GM19043 (cell line): ENCODE data around the gene KLHL14.

Experiments used
- ATAC-seq: cut with Tn5 transposase; IDR thresholded peaks from one replicate; pipeline ENCODE4 v1.9.1; 2021; ENCODE audit warnings: low read depth; ENCODE audit not compliant: unreplicated experiment

The KLHL14 gene

DNA sequence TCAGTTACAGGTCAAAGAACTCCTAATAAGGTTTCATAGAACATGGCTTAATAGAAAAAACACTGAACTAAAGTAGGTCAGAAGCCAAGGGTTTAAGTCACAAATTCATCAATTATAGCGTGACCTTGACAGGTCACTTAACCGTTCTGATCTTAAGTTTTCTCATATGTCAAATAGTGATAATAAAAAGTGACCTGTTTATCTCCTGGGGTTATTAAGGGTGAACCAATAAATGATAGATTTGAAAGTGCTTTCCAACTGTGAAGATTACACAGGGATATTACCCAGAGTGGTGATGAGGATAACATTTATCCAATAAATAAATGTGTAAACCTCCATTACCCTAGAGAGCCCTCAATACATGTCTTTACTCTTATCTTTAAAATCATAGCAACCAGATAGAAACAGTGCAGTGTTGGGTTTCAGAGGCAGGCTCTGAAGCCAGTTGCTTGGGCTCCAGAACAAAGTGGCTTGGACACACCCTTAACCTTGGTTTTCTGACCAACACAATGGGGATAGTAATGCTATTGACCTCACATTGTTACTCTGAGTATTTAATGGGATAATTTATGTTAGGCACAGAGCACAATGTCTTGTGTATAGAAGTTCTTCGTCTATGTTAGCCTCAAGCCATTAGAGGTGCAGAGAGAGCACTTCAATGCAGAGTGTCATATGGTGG lies 48.6 kb downstream of the KLHL14 start:
- ATAC-seq = no peak

DNA sequence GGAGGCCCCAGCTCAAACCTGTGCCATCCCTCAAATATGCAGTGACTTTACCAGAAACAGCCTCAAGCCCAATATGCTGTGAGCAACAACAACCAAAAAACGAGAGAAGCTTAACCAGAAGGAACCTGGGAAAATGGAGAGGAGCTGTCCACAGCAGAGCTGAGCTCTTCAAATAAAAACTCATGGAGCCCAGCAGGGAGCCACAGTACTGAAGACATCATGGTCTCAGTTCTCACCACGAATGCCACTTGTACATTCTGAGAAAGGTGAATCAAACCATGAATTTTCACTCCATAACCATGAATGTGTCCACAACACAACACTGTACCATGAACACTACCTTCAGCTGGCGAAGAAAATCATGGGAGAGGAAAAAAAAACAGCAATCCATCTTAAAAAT lies 50.5 kb downstream of the KLHL14 start:
- ATAC-seq = no peak

DNA sequence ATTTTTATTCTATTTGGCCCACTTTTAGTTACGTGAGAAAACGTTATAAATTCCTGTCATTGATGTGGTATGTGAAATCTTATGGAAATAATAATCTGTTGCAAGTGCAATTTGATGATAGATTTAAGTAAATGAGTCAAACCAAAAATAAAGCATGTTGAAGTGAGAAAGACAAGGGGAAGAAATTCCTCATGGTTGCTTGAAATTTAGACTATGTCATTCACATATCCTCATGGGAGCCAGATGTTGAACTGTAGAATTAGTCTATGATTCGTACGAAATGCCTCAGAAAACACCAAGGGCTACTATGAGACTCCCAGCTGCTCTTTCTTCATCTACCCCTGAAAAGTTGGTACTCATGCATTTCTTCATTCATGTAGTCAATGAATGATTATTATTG lies 55.7 kb downstream of the KLHL14 start:
- ATAC-seq = no peak

DNA sequence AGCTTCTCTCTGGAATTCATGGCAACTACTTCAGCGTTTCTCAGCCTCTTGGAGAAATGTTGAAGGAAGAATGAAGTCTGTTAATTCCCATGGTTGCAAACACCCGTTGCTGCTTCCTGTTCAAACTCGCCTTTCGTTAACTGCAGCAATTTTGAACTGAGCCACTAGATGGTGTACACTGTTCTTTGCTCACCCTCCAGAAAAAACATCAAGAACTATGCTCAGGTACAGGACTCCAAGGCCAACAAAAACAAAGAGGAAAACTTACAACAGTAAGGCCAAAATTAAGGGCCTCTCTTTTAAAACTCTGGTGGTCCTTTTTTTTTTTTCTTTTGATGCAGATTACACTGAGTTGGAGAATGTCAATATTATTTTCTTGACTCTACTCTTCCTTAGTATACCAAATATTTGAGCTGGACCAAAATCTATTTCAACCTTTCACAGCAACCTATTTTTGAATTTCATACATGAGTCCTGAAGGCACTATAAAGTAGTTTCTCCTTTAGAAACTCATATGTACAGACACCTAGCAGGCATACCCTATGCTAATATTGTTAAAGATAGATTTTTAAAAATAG lies 58.2 kb downstream of the KLHL14 start:
- peak; percentile 99 for ATAC-seq

DNA sequence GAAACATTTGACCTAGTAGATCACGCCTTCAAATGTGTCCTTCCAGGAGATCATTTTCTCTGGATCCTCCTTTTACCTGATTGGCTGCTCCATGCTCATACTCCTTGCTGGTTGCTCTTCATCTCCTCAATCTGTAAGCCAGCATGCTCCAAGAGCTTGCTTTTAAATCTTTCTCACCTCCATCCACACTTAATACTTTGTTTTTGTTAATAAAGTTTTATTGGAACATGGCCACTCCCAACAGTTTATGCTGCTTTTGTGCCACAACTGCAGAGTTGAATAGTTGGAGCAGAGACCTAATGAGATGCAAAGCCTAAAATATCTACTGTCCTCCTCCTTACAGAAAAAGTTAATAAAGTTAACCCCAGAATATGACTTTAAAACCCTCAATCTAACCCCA lies 60.0 kb downstream of the KLHL14 start:
- no peak for ATAC-seq

DNA sequence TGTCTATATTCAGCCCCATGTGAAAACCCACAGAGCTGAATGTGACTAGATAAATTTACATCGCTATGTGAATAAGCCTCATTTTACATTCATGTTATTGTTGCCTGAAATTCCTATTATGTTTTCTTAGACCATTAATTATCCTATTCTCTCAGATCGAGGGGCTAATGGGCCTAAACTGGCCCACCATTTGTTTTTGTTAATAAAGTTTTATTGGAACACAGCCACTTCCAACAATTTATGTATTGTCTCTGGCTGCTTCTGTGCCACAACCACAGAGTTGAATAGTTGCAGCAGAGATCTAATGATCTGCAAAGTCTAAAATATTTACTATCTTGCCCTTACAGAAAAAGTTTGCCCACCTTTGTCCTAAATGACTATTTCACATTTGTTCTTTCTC lies 61.0 kb downstream of the KLHL14 start:
- no peak for ATAC-seq

DNA sequence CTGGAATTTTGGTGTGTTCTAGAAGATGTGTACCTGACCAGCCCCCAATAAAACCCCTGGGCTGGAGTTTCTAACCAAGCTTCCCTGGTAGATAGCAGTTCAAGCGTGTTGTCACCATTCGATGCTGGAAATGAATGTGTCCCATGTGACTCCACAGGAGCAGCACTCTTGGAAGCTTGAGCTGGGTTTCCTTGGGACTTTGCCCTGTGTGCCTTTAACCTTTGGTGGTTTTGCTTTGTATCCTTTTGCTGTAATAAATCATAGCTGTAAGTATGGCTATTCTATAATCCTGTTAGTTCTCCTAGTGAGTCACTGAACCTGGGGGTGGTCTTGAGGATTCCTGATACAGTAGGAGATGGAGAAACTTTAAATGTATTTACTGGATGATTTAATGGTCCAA lies 65.2 kb downstream of the KLHL14 start:
- ATAC-seq = no peak

DNA sequence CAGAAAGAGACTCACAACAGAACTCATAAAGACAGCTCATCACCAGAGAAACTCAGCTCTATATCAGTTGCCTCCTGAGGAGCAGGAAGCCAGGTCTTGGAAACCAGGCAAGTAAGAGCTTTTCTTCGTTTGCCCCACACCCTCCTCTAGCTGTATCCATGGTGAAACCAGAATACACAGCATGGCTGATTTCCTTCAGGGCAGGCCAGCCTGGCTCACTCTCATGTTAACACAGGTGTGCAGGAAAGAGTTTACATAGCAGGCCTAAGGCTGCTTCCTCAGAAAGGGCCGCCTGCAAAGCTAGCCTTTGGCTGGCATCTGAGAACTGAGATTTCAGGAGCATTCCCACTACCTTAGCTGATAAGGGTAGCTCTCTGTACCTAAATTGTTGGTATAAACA lies 65.7 kb downstream of the KLHL14 start:
- no peak for ATAC-seq

DNA sequence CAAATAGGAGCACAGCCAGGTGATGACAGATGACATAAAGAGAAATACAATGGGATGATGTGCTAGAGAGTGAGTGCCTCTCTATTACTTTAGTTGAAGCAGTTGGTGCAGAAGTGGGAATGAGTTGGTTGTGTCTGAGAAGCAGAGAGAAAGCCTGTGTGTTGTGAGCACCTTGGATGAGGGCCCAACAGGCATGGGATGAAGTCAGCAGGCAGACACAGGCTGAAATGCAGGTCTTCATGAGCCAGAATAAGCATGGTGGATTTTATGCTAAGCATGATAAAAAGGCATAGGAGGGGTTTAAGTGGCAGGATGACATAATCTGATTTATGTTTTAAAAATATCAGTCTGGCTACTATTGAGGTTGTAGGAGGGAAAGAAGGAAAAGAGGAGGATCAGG lies 71.5 kb downstream of the KLHL14 start:
- no peak for ATAC-seq

DNA sequence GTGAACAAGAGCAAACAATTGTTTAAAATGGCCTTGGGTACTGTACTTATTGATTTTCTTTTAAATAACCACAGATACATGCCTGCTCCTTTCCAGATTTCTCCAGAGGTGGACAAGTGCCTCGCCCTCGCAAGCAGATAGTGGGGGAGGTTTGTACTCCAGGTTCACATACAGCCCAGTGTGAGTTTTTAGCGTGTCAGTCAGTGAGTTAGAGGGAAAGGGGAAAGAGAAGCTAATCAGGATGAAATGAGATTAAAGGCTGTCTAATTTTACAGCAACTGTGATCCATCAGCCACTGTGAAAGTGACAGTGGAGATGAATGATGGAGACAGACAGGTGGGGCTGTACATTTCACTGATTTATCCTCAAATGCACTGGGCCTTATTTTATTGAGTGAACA lies 74.7 kb downstream of the KLHL14 start:
- ATAC-seq = no peak

DNA sequence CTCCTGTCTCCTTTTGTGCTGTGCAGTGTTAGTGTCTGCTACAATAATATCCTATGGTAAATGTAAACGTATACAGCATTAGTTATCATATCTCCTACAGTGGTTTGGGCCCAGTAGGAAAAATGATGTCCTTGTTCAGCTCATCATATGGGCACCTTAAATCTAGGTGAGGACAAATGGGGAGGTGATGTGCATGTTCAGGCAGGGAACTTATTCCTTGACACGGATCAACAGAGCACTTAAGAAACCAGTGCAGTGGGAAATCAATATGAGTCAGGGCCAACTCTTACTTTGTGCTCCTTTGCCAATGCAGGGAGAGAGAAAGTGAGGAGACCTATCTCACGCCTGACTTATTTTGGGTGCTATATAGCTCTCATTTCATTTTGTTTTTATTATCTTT lies 76.4 kb downstream of the KLHL14 start:
- ATAC-seq = no peak

DNA sequence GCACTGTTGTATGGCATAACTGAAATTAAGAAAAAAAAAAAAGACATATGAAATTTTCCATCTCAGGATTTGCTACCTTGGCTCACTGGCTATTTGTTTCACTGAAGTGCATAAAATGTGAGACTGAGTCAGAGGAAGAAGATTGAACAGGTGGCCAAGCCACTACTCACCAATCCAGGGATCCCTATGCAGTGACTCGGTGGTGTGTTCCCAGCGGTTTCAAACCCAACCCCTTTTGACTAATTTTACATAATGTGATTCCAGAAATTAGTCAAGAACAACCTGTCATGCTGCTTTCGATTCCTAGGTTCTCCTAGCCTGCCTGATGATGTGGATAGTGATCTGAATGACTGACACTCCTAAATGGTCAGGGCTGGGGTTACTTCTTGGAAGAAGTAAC lies 77.3 kb downstream of the KLHL14 start:
- no peak for ATAC-seq

DNA sequence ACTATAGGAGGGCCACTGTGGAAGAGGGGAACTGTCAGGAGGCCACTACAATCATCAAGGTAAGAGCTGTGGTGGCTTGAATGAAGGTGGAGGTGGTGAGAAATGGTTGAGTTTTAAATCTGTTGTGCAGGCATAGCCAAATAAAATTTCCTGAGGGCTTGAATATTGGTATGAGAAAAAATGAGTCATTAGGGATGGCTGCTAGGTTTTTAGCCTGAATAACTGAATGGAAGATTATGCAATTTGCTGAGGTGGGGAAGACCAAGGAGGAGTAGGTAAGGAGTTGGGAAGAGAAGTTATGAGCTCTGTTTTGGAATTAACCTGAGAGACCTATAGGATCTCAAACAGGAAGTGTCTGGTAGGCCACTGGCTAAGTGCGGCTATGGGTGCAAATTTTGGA lies 84.0 kb downstream of the KLHL14 start:
- no peak for ATAC-seq

DNA sequence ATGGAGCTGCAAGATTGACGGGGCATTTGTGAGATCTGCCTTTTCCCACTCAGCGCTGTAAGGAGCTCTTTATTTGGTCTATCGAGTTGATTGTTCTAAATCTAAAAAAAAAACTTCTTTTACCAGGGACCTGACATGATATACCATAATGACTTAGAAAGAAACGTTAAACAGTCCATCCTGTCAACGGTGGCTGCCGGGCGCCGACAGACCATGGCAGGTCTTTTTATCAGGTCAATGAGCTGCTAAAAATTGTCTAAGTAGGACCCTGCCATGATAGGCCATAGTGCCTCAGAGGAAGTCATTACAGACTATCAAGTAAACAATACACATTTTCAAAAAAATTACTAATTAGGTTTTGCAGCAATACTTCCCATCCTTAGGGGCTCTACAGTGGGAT lies 87.9 kb downstream of the KLHL14 start:
- ATAC-seq = no peak

DNA sequence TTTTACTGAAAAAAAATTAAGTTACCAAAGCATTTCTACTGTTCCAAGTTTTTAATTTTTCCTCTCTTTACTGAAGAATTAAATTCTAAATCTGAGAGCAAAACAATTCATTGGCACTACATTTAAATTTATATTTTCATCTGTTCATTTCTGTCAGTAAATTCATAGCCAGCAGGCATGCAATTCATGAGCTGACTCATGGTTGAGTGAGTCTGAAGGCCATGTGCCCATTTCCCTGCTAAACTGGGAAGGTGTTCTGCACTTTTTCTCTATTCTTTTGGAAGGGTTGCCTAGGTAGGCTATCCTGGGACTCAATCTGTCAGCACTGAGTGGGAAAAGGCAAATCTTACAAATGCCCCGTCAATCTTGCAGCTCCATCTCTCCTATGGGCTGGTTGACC lies 88.7 kb downstream of the KLHL14 start:
- no peak for ATAC-seq

DNA sequence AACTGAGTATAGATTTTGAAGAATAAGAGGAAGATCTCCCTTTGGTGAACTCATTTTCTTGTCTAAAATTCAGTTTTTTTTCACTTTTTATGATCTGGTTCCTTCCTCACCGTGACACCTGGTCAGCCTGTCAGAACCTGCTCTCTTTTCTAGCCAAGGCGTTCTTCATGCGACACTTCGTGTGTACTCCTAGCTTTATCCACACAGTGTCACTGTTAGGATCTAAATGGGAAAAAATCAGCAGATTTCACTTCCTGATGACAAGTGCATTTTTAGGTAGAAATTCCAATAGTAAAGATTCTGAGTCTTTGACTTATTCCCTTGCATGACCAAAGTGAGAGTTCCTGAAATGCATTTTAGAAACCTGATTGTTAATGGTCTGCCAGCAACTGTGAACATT lies 89.8 kb downstream of the KLHL14 start:
- ATAC-seq = no peak

DNA sequence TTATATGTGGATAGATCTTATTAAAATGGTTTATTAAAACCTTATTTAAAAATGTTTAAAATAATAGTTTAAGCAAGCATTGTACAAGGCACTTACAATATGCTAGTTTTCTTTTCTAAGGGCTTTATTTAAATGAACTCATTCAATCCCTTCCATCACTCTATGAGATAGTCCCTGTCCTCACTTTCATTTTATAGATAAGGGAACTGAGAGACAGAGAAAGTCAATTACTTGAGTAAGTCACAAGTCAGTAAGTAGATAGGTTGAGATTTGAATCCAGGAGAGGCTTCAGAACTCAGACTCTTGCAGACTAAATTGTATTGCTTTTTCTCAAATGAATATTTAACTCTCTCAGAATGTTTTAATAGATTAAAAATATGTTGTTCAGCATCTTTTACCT lies 95.2 kb downstream of the KLHL14 start:
- no peak for ATAC-seq

DNA sequence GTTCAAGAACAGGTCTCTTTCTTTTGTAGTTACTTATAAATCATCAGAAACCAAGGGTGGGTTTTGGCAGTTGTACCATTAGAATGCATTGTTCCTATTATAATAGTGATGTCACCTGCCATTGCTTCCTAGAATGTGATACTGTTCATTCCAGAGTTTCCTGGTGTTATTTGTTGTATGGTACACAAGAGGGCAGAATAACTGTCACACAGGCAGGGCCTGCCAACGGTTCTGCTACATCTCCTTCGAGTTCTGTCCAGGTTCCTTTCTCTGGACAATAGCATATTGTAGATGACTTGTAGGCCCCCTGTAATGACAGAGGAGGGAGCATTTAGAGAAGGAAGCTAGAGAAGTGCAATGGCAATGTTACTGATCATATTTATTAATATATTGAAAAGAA lies 98.3 kb downstream of the KLHL14 start:
- ATAC-seq = no peak

DNA sequence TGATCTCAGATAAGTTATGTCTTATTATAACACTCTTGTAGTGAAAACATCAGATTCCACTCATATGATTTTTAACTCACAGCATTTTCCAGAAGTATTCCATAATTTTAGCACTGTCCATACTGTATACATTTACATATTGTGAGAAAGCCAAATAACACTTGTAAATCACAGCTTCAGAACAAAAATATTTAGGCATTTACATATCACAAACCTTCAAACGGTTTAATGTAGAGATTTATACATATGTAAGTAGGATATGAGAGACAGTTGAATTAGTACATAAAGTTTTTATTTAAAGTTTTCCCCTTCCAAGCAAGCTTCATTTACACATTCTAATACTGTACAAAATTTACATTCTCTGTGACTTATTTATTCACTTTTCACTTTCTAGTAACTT lies 100.4 kb downstream of the KLHL14 start:
- no peak for ATAC-seq

DNA sequence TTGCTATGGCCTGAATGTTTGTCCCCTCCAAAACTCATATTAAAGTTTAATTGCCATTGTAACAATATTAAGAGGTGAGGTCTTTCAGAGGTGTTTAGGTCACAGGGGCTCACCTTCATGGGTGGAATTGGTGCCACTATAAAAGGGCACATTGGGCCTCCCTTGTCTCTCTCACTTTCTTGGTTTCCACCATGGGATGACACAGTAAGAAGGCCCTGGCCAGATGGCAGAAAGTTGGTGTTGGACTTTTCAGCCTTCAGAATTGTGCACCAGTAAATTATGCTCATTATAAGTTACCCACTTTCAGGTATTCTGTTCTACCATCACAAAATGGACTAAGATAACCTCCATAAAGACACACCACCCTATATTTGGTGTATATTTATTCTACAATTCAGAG lies 102.1 kb downstream of the KLHL14 start:
- no peak for ATAC-seq

DNA sequence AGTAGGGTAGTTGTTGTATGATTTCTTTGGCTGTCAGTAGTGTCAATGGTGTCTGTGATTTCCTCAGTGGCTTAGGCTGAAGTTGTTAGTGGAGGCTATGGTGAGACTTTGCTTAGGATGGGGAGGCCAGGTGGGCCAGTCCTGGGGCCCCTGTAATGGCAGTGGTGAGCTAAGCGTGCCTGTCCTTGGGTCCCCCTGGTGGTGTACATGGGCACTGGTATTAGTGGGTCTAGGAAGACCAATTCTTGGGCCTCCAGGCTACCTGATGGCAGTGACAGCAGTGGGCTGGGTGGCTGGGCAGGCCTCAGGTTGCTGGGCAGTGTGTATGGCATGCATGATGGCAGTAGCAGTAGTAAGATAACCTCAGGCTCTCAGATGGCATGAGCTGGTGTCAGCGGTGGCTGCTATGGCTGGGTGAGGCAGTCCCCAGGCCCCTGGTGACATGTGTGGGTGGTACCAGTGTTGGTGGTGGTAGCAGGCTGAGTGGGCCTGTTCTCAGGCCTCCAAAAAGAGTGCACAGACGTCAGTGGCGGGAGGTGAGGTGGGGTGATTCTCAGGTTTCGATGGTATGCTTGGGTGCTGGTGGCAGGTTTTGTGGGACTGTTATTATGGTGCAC lies 103.2 kb downstream of the KLHL14 start:
- no peak for ATAC-seq

DNA sequence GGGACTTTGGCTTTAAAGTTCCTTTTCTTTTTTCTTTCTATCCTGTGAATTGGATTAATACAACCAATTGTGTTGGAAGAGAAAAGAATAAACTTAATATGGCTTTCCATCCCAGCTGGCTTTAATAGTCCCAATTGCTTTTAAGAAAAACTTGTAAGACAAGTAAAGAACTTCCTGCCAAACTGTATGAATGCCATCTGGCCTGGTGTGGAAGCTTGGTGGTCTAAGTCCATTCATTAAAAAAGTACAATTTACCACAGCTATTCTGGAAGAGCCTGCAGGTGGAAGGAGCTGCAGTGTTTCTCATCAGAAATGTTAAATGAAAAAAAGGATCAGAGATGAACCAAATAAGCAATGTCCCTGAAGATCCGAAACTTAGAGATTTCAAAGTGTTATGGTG lies 103.9 kb downstream of the KLHL14 start:
- ATAC-seq = no peak
